ENCODE results near the gene NUP205.
"Not testable (repeated sequence)": the region's sequence is repeated elsewhere in the genome, so short reads cannot be mapped to it uniquely, and the experiment has no call there.

NUP205 gene

DNA sequence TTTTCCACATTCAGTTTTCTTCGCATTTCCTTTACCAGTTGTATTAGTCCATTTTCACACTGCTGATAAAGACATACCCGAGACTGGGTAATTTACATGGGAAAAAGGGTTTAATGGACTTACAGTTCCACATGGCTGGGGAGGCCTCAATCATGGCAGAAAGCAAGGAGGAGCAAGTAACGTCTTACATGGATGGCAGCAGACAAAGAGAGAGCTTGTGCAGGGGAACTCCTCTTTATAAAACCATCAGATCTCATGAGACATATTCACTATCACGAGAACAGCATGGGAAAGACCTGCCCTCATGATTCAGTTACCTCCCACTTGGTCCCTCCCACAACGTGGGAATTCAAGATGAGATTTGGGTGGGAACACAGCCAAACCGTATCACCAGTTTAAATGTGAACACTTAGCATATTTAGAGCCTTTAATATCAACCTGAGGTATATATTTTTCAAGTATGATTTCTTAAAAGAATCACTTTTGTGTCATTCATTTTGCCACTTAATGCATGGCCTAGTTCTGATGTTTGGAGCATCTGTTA lies 111.2 kb downstream of the NUP205 start:
- not testable (repeated sequence) for DNase-seq

GRCh38 chr7:135669774-135670173 lies 112.1 kb downstream of the NUP205 start:
- no peak for DNase-seq

GRCh38 chr7:135670179-135670578 lies 112.5 kb downstream of the NUP205 start:
- DNase-seq, result no peak

DNA sequence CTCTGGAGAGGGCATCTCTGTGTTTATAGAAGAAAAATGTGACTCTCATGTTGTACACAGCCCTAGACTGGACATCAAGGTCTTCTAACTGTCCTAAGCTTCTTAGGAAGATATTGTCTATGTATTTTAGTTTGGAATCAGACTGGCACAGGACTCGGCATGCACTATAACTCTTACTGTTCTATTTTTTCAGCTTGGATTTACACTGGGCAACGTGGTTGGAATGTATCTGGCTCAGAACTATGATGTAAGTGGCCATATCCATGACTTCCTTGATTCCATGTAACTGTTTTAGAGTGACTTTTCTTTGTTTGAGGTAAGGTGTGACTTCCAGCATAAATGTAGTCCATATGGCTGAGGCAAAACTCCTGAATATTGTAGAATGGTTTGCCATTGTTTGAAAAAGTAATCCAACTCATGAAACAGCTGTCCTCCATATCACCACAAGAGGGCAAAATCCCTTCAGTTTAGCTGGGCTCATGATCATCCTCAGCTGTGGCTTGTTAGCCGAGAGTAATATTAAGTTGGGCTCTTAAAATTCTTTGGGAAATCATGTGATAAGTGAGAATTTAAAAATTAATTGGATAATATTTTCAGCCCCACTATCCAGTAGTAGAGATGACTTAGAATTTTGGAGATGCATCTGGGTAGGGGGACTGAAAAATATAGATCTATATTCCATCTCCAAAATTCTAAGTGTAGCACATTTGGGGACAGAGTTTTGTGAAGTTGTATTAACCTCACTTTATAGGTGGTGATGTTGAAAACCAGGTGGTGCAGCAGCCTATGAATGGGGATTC lies 115.0 kb downstream of the NUP205 start:
- DNase-seq, result peak; percentile 56

DNA sequence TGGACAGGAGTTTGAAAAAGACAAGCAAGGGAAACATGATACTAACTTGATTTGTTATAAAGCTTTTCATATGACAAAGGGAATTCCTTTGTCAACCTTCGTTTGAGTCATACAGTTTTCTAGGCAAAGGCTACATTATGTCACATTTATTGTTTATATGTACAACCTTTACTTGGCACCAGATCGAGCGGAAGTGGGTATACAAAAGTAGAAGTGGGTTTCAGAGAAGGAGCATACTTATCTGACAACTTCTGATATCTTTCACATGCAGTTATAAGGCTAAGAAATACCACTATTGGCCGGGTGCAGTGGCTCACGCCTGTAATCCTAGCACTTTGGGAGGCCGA lies 115.6 kb downstream of the NUP205 start:
- no peak for DNase-seq

DNA sequence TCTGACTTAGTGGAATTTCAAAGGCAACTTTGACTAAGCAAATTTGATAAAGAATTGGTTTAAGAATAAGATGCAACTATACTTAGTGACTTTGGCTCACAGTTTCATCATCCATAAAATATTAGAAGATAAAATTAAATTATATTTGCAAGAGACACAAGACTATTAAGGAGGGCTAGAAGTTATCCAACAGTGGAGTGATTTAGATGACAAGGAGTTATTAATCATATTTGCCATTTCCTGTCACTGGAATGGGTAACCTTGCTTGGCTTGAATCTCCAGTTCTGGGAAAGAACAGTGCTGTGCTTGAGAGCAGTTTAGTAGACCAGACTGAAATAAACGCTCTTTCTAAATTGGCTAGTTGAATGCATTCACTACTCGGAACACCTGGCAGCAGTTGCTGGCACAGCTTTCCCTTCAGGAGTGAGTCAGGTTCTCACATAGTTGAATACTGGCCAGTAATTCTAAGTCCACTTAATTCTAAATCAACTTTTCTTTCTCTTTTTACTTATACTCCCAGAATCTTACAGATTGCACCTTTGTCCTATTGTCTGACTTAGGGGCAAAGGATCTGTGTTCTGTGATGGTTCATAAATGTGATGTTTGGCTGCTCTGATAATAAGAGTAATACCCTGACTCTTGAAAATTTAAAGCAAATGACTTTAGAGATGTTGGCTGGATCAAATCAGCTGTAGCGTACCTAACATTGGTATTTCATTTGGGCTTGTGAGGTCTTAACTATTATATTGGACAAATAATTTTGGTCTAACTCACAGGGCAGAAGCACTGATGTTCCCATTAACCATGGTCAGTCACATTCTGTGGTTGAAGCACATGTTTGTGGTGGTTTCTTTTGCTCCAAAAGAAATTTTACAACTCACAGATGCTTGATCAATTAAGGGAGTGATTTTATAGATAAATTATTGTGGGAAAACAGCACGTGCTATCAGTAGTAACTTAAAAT lies 121.2 kb downstream of the NUP205 start:
- peak; percentile 22 for DNase-seq

DNA sequence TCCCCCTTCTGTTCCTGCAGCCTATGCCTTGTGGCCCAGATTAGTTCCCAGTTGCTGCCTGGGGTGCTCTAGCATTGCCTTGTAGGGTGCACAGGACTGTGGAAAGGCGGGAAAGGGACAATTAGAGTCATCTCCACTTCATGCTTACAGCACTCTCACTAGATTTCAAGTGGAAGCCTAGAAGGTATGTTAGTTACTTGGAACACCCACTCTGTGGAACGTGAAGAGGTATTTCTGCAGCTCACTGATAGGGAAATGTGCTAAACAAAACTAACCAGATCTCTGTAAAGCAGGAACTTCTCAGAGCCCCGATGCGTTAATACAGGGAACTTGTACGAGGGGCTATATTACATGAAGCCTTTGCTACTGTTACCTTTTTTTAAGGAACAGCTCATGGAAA lies 124.0 kb downstream of the NUP205 start:
- DNase-seq, result no peak

DNA sequence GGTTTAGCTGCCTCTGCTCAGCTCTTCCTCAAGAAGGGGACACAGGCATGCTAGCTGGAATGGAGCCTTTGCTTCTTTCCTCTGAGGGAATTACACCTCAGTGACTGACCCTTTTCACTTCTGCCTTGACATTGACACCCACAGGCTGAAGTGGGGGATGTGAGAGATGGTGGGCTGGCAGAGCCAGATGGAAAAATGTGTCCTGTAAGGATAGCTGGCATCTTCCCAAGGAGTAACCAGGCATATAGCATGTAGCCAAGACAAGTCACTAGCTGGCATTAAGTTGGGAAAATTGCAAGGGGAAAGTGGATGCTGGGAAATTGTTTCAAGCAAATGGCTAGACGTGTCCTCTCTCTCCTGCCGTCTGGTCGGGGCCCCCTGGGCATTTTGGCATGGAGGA lies 124.5 kb downstream of the NUP205 start:
- DNase-seq, result no peak

GRCh38 chr7:135683609-135684008 lies 125.9 kb downstream of the NUP205 start:
- no peak for DNase-seq

DNA sequence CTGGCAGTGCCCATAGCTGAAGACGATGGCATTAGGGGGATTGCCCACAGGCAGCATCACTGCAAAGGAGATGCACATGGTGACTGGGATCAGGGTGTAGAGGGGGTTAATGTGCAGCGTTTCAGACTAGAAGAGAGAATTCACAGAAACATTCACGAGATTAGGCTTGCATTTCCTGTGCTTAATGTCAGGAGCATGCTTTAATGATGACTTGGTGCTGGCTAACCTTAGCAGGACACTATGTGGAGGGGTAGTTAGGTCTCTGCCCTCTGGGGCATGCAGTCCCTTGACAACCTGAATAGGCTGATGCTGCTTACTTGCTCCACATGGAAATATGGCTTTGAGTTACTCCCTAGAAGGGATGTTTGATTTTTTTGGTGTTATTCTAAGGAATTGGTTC lies 126.4 kb downstream of the NUP205 start:
- no peak for DNase-seq

DNA sequence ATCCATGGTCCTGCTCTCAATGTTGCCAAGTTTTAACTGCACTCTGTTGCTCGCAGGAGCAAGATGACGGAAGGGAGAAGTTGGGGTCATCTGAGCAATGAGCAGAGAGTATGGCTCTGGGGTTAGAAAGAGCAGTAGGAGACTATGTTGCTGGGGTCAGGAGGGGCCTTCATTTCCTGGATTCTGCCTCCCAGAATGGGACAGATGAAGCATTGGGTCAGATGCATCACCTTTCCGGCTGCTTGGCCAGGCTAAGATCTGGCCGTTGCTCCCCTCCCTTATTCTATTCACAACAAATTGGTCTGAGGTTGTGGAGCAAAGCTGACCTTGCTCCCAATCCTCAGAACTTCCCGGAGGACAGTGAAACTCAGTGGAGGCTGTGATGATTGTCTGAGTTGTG lies 127.0 kb downstream of the NUP205 start:
- DNase-seq, result no peak

DNA sequence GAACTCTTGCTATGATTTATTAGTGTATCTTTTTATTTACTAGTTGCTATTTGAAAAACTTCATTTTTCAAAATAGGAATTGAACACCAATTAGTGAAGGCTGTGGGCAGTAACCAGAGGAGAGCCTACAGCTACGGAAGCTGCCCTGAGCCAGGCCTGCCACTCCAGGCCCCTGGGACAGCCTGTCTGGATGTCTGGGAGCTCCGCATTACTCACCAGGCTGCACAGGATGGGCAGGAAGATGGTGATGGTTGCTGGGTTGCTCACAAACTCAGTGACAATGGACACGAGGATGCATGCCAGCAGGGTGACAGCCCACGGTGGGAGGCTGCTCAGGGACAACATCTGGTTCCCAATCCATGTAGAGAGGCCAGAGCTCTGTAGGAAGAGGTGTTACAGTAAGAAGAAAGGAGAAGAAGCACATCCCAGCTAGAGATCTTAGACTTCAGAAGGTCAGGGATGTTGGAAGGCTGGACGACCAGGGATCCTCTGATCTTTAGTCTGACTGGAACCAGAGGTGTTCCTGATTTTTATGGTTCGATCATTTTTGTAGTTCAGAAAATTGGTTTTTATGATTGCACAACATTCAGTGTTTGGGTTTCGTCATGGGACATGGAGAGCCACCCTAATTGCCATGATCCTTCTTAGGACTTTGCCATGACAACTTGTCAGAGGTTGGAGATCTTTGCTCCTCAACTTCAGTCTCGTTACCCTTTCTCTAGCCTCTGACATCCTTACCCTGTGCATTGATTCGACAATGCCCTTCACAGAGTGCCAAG lies 127.8 kb downstream of the NUP205 start:
- no peak for DNase-seq

DNA sequence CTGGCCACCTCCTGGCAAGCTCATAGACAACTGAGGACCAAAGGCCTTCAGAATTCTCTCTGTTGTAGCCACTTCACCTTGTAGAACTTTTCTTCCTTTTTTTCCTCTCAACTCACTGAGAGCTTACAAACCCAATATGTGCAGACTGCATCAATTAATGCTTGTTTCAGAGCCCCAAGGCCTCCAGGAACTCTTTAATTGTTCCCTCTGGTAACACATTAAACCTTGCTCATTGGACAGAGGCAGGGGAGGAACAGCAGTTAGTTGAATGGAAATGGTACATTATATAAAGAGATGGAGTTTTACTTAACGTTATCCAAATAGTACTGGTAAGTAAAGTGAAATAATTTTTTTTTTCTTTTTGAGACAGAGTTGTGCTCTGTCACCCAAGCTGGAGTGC lies 129.7 kb downstream of the NUP205 start:
- no peak for DNase-seq

GRCh38 chr7:135690566-135690965 lies 132.8 kb downstream of the NUP205 start:
- no peak for DNase-seq

- no peak for DNase-seq
Observed at GRCh38 chr7:135692055-135692454, 134.3 kb downstream of the NUP205 start.

- DNase-seq, result not testable (repeated sequence)
Observed at GRCh38 chr7:135692606-135693005, 134.9 kb downstream of the NUP205 start.

GRCh38 chr7:135693558-135693957 lies 135.8 kb downstream of the NUP205 start:
- DNase-seq, result no peak

DNA sequence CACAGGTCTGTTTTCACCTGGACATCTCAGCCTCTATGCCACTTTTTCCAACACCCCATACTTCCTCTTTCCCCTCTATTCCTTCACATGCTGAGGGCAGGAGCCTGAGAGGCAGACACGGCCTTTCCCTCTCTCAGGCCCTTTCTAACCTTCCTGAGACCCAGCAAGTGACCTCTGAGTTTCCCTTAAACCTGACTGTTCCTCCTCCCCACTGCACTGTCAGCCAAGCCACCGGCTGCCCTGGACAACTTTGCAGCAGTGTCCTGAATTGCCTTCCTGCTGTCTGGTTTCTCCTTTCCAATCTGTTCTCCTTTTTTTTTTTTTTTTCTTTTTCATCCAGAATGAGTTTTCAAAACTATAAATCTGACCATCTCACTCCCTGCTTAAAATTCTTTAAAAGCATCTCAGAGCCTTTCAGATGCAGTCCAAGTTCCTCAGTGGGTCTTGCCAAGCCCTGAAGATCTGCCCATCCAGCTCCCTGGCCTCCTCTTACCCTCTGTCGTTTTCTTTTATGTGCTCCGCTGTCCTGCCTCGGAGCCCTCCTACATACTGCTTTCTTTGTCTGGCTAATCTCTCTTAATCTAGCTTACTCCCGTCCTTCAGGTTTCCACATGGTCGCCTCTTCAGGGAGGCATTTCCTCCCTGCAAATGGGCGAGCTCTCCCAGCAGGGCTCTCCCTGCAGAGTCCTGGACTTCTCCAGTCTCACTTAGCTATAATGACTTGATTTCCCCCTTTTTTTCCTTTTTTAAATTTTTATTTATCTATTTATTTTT lies 139.7 kb downstream of the NUP205 start:
- DNase-seq, result no peak
